Vagina (tissue), 2 donors: ENCODE data around the gene FAM110D.

Experiments used
- POLR2A ChIP-seq, 2 donors: fragments of 450-650 bp; IDR thresholded peaks; one replicate each; pipeline ENCODE4 v1.6.1; 2017; ENCODE audit warnings: antibody characterized with exemption in 2 of 2, mild to moderate bottlenecking in 2 of 2, moderate library complexity in 2 of 2
- POLR2AphosphoS5 ChIP-seq, 2 donors: sonication (generic); formaldehyde crosslinking; IDR thresholded peaks; one replicate each; pipeline ENCODE4 v1.9.0; 2017; ENCODE audit warnings: antibody characterized with exemption in 2 of 2, mild to moderate bottlenecking in 2 of 2, low read depth in 1 of 2; ENCODE audit not compliant: insufficient read depth in 1 of 2
- TF ChIP-seq, protein P1 (sequence below), 3 experiments: fragments of 450-650 bp in 2 of 3; fragments of 200-600 bp in 1 of 3; sonication (generic) in 1 of 3; IDR thresholded peaks; one replicate each; pipeline ENCODE4 v1.5.1; 2017 to 2019; ENCODE audit warnings: antibody characterized with exemption in 3 of 3, mild to moderate bottlenecking in 2 of 3, moderate library complexity in 2 of 3

DNA sequence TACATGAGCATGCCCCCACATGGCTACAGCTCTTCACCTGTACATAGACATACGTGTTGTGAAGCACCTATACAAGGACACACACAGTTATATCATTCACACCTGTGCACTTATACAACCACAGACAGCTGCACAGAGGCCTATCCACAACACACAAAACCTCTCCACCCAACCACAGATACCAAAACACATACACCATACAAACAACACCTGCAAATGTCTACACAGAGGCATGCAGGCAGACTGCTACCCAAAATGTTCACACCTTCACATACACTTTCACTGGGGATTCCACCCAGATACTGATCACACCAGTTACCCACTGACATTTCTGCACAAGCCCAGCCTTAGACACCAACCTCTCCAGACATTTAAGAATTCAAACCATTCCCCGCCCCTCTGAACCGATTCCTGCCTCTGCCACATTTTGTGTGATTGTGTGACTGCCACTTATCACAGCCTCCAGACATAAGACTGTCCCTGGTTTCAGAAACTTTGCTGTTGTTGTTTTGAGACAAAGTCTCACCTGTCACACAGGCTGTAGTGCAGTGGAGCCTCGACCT, 7.9 kb downstream of the FAM110D start:
- TF ChIP-seq POLR2AphosphoS5 (IDR thresholded peaks at IDR 0.05; ENCODE audit: insufficient read depth in 1 of 2, low read depth in 1 of 2) (no peak), POLR2A (IDR thresholded peaks at IDR 0.05) (no peak)
- TF ChIP-seq, protein P1, sequence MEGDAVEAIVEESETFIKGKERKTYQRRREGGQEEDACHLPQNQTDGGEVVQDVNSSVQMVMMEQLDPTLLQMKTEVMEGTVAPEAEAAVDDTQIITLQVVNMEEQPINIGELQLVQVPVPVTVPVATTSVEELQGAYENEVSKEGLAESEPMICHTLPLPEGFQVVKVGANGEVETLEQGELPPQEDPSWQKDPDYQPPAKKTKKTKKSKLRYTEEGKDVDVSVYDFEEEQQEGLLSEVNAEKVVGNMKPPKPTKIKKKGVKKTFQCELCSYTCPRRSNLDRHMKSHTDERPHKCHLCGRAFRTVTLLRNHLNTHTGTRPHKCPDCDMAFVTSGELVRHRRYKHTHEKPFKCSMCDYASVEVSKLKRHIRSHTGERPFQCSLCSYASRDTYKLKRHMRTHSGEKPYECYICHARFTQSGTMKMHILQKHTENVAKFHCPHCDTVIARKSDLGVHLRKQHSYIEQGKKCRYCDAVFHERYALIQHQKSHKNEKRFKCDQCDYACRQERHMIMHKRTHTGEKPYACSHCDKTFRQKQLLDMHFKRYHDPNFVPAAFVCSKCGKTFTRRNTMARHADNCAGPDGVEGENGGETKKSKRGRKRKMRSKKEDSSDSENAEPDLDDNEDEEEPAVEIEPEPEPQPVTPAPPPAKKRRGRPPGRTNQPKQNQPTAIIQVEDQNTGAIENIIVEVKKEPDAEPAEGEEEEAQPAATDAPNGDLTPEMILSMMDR (IDR thresholded peaks at IDR 0.05), result no peak
